Measurements from ENCODE around the gene MMP10. TPM values are rescaled to one million over a fixed set of nuclear protein-coding genes. Genes with fewer than 3 reads are reported as not detected.

Gene MMP10
- total and polyA plus RNA-seq, 4 donors = not detected

DNA sequence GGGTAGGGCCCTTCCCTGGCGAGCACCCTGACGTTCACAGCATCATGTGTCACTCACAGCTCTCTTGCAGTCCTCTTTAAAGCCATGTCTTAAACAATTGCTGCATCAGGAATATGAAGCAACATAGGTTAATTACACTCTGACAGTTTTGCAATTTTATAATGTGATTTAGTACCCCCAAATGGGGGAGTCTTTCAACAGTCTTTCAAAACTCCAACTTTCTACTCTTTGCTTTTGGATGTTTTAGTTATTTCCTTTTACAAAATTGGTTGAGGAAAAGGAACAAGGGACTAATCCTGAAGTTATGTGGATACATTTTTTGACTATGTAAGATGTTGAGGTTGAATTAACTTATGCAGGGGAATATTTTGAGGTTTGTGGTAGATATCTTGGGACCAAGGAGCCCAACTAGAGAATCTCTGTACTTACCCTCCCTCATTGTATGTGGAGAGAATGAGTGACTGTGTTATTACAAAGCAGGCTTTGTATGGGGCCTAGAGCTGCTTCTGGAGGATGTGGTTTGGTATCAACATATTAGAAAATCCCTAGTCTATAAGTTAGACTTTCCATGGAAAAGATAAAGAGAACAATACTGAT is 55.4 kb downstream of the MMP10 start, which contains the start of gene MMP8:
TSS of gene MMP8 (minus strand) at position 51 of the 597 bp plus-strand sequence. CDS start 99 bp downstream, outside the sequence.
- WGBS = 70% methylated on average over 2 of the region's 2 CpGs
- DNase-seq (ENCODE audit: low spot score) = no peak
- Histone ChIP-seq H3K4me3 (ENCODE audit: low read depth in 1 of 3, low read length in 3 of 3) (no peak within 1 kb of the TSS), H3K27me3 (ENCODE audit: control insufficient read depth in 4 of 4, insufficient read depth in 4 of 4, low read length in 3 of 4) (no peaks in the 10 kb centered on the region), H3K9ac (ENCODE audit: low read depth in 1 of 2, low read length in 2 of 2) (no peak within 1 kb of the TSS), H3K9me3 (ENCODE audit: control insufficient read depth in 4 of 4, low read length in 3 of 4) (no peaks in the 10 kb centered on the region), H3K36me3 (ENCODE audit: control insufficient read depth in 4 of 4, insufficient read depth in 3 of 4, low read depth in 1 of 4, low read length in 3 of 4) (no peaks in the 10 kb centered on the region), H3K27ac (ENCODE audit: low read depth in 1 of 2, low read length in 2 of 2) (no peak within 1 kb of the TSS), H3K4me1 (ENCODE audit: control insufficient read depth in 4 of 4, insufficient read depth in 4 of 4, low read length in 3 of 4) (no peaks in the 10 kb centered on the region)
- TF ChIP-seq HNF4G (IDR thresholded peaks at IDR 0.05) (no peak), YY1 (IDR thresholded peaks at IDR 0.05) (no peak), SP1 (IDR thresholded peaks at IDR 0.05) (no peak), EGR1 (IDR thresholded peaks at IDR 0.05; ENCODE audit: low read depth in 2 of 2) (no peak), ZBTB33 (IDR thresholded peaks at IDR 0.05) (no peak), NR2F2 (IDR thresholded peaks at IDR 0.05) (no peak), ATF3 (IDR thresholded peaks at IDR 0.05) (no peak), FOXA1 (IDR thresholded peaks at IDR 0.05) (no peak), RXRA (IDR thresholded peaks at IDR 0.05) (no peak)
- TF ChIP-seq, protein P1, sequence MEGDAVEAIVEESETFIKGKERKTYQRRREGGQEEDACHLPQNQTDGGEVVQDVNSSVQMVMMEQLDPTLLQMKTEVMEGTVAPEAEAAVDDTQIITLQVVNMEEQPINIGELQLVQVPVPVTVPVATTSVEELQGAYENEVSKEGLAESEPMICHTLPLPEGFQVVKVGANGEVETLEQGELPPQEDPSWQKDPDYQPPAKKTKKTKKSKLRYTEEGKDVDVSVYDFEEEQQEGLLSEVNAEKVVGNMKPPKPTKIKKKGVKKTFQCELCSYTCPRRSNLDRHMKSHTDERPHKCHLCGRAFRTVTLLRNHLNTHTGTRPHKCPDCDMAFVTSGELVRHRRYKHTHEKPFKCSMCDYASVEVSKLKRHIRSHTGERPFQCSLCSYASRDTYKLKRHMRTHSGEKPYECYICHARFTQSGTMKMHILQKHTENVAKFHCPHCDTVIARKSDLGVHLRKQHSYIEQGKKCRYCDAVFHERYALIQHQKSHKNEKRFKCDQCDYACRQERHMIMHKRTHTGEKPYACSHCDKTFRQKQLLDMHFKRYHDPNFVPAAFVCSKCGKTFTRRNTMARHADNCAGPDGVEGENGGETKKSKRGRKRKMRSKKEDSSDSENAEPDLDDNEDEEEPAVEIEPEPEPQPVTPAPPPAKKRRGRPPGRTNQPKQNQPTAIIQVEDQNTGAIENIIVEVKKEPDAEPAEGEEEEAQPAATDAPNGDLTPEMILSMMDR (IDR thresholded peaks at IDR 0.05; ENCODE audit: low read depth, low read length, missing input control) = no peak

- TF ChIP-seq HNF4A (conservative IDR thresholded peaks at IDR 0.05) = no peak
- no peak for TF ChIP-seq EGR1 (IDR thresholded peaks at IDR 0.05; ENCODE audit: low read depth in 2 of 2)
- TF ChIP-seq NR2F2 (IDR thresholded peaks at IDR 0.05) = no peak
- TF ChIP-seq MAX (IDR thresholded peaks at IDR 0.05) = no peak
- no peak for TF ChIP-seq YY1 (IDR thresholded peaks at IDR 0.05)
- TF ChIP-seq JUND (IDR thresholded peaks at IDR 0.05) = no peak
- TF ChIP-seq ZBTB33 (IDR thresholded peaks at IDR 0.05) = no peak
- TF ChIP-seq HNF4G (IDR thresholded peaks at IDR 0.05) = no peak
- TF ChIP-seq SP1 (IDR thresholded peaks at IDR 0.05) = no peak
- no peak for TF ChIP-seq RXRA (IDR thresholded peaks at IDR 0.05)
- no peak for TF ChIP-seq FOXA1 (IDR thresholded peaks at IDR 0.05)
- TF ChIP-seq, protein P1 (IDR thresholded peaks at IDR 0.05; ENCODE audit: low read depth, low read length, missing input control) = no peak
- H3K27ac ChIP-seq (ENCODE audit: low read depth in 1 of 2, low read length in 2 of 2) = no peak overlapping the region
- no peaks in the 10 kb centered on the region for H3K4me1 ChIP-seq (ENCODE audit: control insufficient read depth in 4 of 4, insufficient read depth in 4 of 4, low read length in 3 of 4)
Observed at GRCh38 chr11:102722821-102723220, 57.6 kb downstream of the MMP10 start.

More at GRCh38 chr11:102722821-102723220, 57.6 kb downstream of the MMP10 start:
- Histone ChIP-seq H3K9me3 (ENCODE audit: control insufficient read depth in 4 of 4, low read length in 3 of 4) (no peaks in the 10 kb centered on the region), H3K9ac (ENCODE audit: low read depth in 1 of 2, low read length in 2 of 2) (no peak overlapping the region), H3K4me3 (ENCODE audit: low read depth in 1 of 3, low read length in 3 of 3) (no peak overlapping the region), H3K27me3 (ENCODE audit: control insufficient read depth in 4 of 4, insufficient read depth in 4 of 4, low read length in 3 of 4) (no peaks in the 10 kb centered on the region), H3K36me3 (ENCODE audit: control insufficient read depth in 4 of 4, insufficient read depth in 3 of 4, low read depth in 1 of 4, low read length in 3 of 4) (no peaks in the 10 kb centered on the region)
- no peak for DNase-seq (ENCODE audit: low spot score)

Measured in liver (tissue), 9 donors.